ENCODE results near the gene IGSF21.

DNA sequence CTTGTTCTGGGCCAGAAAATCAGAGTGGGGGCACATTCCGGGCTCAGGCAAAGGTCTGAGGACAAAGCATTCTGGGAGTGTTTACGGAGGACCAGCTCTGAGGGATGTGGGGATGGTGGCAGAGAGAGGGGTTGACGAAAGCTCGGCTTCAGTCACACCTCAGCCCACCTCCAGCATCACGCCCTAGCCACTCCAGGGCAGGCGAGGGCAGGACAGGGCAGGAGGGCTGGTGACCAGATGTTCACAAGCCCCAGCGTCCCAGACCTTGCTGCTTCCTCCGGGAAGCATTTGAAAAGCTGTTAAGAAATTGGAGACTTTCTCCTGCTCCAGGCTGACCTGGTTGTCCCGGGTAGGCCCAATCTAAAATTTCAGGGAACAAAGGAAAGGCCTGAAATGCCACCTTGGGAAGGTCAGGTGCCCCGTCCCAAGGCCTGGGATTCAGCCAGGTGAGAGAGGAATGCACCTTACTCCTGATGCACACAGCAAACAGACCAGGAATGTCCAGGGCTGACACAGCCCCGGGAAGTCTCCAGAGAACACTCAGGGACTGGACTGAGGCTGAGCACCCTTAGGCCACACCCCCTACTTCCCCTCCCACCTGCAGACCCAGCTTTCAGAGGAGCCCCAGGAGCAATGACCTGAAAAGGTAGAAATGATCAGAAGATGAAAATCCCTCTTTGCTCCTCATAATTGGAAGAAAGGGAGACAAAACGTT, 301.2 kb downstream of the IGSF21 start:
- TF ChIP-seq TAF1 (IDR thresholded peaks at IDR 0.05; ENCODE audit: borderline replicate concordance, low read depth, low read length) (no peak), POLR2AphosphoS5 (IDR thresholded peaks at IDR 0.05; ENCODE audit: low read depth, low read length) (no peak), FOSL2 (IDR thresholded peaks at IDR 0.05; ENCODE audit: borderline replicate concordance, low read depth) (no peak), ELF1 (IDR thresholded peaks at IDR 0.05) (no peak), GABPA (IDR thresholded peaks at IDR 0.05; ENCODE audit: low read depth) (no peak), EZH2phosphoT487 (IDR thresholded peaks at IDR 0.05; ENCODE audit: borderline replicate concordance, low read depth) (no peak), NFIC (IDR thresholded peaks at IDR 0.05; ENCODE audit: borderline replicate concordance) (no peak), EP300 (IDR thresholded peaks at IDR 0.05; ENCODE audit: borderline replicate concordance in 1 of 2, low read depth in 1 of 2, low read length in 1 of 2) (no peak)
- TF ChIP-seq, protein P1, sequence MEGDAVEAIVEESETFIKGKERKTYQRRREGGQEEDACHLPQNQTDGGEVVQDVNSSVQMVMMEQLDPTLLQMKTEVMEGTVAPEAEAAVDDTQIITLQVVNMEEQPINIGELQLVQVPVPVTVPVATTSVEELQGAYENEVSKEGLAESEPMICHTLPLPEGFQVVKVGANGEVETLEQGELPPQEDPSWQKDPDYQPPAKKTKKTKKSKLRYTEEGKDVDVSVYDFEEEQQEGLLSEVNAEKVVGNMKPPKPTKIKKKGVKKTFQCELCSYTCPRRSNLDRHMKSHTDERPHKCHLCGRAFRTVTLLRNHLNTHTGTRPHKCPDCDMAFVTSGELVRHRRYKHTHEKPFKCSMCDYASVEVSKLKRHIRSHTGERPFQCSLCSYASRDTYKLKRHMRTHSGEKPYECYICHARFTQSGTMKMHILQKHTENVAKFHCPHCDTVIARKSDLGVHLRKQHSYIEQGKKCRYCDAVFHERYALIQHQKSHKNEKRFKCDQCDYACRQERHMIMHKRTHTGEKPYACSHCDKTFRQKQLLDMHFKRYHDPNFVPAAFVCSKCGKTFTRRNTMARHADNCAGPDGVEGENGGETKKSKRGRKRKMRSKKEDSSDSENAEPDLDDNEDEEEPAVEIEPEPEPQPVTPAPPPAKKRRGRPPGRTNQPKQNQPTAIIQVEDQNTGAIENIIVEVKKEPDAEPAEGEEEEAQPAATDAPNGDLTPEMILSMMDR (IDR thresholded peaks at IDR 0.05): no peak
- TF ChIP-seq, protein P2, sequence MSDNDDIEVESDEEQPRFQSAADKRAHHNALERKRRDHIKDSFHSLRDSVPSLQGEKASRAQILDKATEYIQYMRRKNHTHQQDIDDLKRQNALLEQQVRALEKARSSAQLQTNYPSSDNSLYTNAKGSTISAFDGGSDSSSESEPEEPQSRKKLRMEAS (IDR thresholded peaks at IDR 0.05; ENCODE audit: low read depth): no peak
- TF ChIP-seq, protein P3, sequence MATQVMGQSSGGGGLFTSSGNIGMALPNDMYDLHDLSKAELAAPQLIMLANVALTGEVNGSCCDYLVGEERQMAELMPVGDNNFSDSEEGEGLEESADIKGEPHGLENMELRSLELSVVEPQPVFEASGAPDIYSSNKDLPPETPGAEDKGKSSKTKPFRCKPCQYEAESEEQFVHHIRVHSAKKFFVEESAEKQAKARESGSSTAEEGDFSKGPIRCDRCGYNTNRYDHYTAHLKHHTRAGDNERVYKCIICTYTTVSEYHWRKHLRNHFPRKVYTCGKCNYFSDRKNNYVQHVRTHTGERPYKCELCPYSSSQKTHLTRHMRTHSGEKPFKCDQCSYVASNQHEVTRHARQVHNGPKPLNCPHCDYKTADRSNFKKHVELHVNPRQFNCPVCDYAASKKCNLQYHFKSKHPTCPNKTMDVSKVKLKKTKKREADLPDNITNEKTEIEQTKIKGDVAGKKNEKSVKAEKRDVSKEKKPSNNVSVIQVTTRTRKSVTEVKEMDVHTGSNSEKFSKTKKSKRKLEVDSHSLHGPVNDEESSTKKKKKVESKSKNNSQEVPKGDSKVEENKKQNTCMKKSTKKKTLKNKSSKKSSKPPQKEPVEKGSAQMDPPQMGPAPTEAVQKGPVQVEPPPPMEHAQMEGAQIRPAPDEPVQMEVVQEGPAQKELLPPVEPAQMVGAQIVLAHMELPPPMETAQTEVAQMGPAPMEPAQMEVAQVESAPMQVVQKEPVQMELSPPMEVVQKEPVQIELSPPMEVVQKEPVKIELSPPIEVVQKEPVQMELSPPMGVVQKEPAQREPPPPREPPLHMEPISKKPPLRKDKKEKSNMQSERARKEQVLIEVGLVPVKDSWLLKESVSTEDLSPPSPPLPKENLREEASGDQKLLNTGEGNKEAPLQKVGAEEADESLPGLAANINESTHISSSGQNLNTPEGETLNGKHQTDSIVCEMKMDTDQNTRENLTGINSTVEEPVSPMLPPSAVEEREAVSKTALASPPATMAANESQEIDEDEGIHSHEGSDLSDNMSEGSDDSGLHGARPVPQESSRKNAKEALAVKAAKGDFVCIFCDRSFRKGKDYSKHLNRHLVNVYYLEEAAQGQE (IDR thresholded peaks at IDR 0.05; ENCODE audit: low read depth, low read length): no peak
